Measurements from ENCODE around the gene FXYD4.
"Not testable (repeated sequence)": the region's sequence is repeated elsewhere in the genome, so short reads cannot be mapped to it uniquely, and the experiment has no call there.

Gene FXYD4

DNA sequence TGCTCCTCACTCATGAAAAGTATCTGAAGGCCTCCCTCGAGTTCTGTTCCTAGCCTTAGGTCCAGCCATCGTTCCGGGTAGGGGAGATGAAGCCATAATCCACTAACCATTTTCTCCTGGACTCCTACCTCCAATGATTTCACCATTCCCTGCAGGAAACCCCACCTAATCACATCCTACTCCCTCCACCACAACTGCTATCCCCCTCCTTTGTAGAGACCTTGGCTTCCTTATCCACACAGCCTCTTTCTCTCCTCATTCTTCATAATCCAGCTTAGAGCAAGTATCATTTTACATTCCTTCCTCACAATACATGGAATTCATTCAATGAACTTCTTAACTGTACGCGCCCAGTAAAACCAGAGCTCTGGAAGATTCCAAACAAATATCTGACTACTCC, 18.9 kb downstream of the FXYD4 start:
- Histone ChIP-seq H3K9ac (ENCODE audit: low read length) (no peak overlapping the region), H3K9me3 (ENCODE audit: control insufficient read depth, low read length) (no peaks in the 10 kb centered on the region), H3K27me3 (replicated peaks; ENCODE audit: control insufficient read depth, insufficient read depth, low read length) (no peaks in the 10 kb centered on the region), H3K36me3 (ENCODE audit: control insufficient read depth, insufficient read depth, low read length, severe bottlenecking) (peaks cover 93% of the 10 kb centered on the region), H3K4me1 (ENCODE audit: control insufficient read depth, insufficient read depth, low read length) (peaks cover 20% of the 10 kb centered on the region), H3K4me3 (ENCODE audit: low read length) (no peak overlapping the region)
- DNase-seq (ENCODE audit: low read depth), result no peak

DNA sequence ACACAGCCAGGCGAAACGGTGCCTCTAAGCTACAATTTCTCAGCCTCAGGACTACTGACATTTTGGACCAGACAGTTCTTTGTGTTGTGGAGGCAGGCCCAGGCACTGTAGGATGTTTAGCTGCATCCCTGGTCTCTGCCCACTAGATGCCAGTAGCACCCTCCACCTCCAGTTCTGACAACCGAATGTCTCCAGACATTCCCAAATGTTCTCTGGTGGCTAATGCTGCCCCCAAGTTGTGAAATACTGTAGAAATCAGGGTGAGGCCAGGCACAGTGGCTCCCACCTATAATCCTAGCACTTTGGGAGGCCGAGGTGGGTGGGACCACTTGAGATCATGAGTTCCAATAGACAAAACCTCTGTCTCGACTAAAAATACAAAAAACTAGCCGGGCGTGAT, 19.3 kb downstream of the FXYD4 start:
- H3K27me3 ChIP-seq (replicated peaks; ENCODE audit: control insufficient read depth, insufficient read depth, low read length), result no peaks in the 10 kb centered on the region
- H3K4me3 ChIP-seq (ENCODE audit: low read length), result no peak overlapping the region
- peak; percentile 67 for DNase-seq (ENCODE audit: low read depth)
- H3K9me3 ChIP-seq (ENCODE audit: control insufficient read depth, low read length), result no peaks in the 10 kb centered on the region
- H3K36me3 ChIP-seq (ENCODE audit: control insufficient read depth, insufficient read depth, low read length, severe bottlenecking), result peaks cover 88% of the 10 kb centered on the region
- no peak overlapping the region for H3K9ac ChIP-seq (ENCODE audit: low read length)
- H3K4me1 ChIP-seq (ENCODE audit: control insufficient read depth, insufficient read depth, low read length), result peaks cover 25% of the 10 kb centered on the region

DNA sequence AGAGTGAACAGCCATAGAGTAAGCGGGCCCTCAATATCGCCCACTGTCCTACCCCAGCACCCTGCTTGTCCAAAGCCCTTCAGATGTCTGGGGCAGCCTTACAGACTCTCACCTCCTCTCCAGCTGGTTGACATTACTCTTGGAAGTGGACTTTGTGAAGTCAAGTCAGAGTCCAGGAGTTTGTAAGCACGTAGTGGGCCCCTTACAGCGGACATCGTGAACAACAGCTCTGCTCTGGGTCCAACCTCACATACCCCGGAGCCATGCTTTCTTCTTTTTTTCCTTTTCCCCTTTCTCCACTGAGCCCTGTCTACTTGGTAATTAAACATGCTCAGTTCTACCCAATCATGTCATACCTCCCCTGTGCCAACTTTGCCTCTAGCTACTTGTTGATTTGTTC, 20.1 kb downstream of the FXYD4 start:
- H3K36me3 ChIP-seq (ENCODE audit: control insufficient read depth, insufficient read depth, low read length, severe bottlenecking), result peaks cover 81% of the 10 kb centered on the region
- no peak overlapping the region for H3K4me3 ChIP-seq (ENCODE audit: low read length)
- H3K27me3 ChIP-seq (replicated peaks; ENCODE audit: control insufficient read depth, insufficient read depth, low read length), result no peaks in the 10 kb centered on the region
- peaks cover 28% of the 10 kb centered on the region for H3K4me1 ChIP-seq (ENCODE audit: control insufficient read depth, insufficient read depth, low read length)
- no peak for DNase-seq (ENCODE audit: low read depth)
- no peaks in the 10 kb centered on the region for H3K9me3 ChIP-seq (ENCODE audit: control insufficient read depth, low read length)
- H3K9ac ChIP-seq (ENCODE audit: low read length), result peak overlapping the region; percentile 5

DNA sequence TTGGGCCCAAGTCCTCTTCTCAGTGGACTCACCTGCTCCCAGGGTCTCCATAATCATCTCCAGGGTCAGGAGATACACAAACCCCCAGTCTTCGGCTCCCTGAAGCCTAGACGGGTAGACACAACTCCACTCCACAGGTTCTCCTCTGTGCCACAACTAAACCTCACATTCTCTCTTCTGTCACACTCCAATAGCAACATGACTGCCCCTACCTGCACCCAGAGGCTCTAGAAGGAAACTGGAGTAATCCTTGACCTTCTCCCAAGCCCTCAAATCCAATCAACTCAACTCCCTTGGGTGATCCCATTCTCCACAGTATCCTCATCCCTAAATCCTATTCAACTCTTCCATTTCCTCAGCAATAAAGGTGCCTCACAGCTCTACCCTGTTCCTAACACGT, 21.3 kb downstream of the FXYD4 start:
- Histone ChIP-seq H3K36me3 (ENCODE audit: control insufficient read depth, insufficient read depth, low read length, severe bottlenecking) (peaks cover 68% of the 10 kb centered on the region), H3K4me1 (ENCODE audit: control insufficient read depth, insufficient read depth, low read length) (peaks cover 35% of the 10 kb centered on the region), H3K27me3 (replicated peaks; ENCODE audit: control insufficient read depth, insufficient read depth, low read length) (no peaks in the 10 kb centered on the region), H3K9ac (ENCODE audit: low read length) (no peak overlapping the region), H3K4me3 (ENCODE audit: low read length) (no peak overlapping the region), H3K9me3 (ENCODE audit: control insufficient read depth, low read length) (no peaks in the 10 kb centered on the region)
- DNase-seq (ENCODE audit: low read depth), result no peak

DNA sequence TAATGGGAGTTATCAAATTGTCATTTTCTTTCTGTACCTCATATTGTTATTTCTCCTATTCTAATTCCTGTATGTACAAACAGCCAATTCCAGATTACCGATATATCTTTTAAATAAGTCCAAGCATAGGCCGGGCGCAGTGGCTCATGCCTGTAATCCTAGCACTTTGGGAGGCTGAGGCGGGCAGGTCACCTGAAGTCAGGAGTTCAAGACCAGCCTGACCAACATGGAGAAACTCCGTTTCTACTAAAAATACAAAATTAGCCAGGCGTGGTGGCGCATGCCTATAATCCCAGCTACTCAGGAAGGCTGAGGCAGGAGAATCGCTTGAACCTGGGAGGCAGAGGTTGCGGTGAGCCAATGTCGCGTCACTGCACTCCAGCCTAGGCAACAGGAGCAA, 21.8 kb downstream of the FXYD4 start:
- not testable (repeated sequence) for DNase-seq (ENCODE audit: low read depth); H3K9ac ChIP-seq (ENCODE audit: low read length); H3K27me3 ChIP-seq (replicated peaks; ENCODE audit: control insufficient read depth, insufficient read depth, low read length); H3K9me3 ChIP-seq (ENCODE audit: control insufficient read depth, low read length); H3K4me3 ChIP-seq (ENCODE audit: low read length)
- peaks cover 64% of the 10 kb centered on the region for H3K36me3 ChIP-seq (ENCODE audit: control insufficient read depth, insufficient read depth, low read length, severe bottlenecking)
- H3K4me1 ChIP-seq (ENCODE audit: control insufficient read depth, insufficient read depth, low read length), result peaks cover 39% of the 10 kb centered on the region

DNA sequence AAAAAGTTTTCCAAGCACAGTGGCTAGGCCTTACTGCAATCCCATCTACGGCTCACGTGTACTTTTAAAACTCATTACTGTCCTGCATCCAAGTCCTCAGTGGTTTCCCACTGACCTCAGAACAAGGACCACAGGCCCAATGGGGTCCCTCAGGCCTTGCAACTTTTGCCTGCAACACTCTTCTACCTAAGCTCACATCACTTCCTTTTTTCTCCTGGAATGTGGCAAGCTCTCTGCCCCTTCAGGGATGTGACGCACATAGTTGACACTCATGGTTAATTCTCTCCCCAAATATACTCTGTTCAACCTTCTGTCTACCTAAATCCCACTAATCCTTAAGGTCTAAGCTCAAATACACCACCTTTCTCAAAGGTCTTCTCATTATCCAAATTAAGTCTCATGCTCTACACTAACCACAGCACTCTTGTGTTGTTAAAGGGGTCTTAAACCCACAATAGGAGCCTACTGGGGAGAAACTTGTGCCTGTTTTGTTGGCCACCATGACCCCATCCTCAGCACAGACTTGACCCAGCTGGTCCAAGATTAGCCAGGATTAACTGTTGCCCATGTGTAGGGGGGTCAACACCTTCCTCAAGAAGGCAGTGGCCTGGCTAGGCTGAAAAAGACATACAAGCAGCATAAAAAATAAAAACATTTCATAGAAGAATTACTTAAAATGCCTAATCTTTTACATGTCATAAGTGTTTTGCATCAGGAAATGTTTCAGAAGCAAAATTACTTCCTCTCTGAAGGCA, 22.3 kb downstream of the FXYD4 start:
- DNase-seq (ENCODE audit: low read depth), result no peak
- Histone ChIP-seq H3K4me1 (ENCODE audit: control insufficient read depth, insufficient read depth, low read length) (peaks cover 43% of the 10 kb centered on the region), H3K9ac (ENCODE audit: low read length) (peak overlapping the region; percentile 21), H3K9me3 (ENCODE audit: control insufficient read depth, low read length) (no peaks in the 10 kb centered on the region), H3K36me3 (ENCODE audit: control insufficient read depth, insufficient read depth, low read length, severe bottlenecking) (peaks cover 60% of the 10 kb centered on the region), H3K4me3 (ENCODE audit: low read length) (no peak overlapping the region), H3K27me3 (replicated peaks; ENCODE audit: control insufficient read depth, insufficient read depth, low read length) (no peaks in the 10 kb centered on the region)

DNA sequence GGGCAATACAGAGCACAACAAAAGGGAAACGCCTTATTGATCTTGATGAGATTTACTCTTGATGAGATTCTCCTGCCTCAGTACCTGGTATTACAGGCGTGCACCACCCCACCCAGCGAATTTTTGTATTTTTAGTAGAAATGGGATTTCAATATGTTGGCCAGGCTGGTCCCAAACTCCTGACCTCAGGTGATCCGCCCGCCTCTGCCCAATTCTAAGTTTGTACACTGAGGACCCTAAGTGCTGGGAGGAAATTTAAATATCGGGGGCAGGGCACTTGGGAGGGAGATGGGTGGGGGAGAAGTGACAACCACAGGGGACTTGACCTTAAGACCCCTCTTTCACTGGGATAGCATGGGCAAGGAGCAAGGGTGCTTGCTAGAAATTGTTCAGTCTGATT, 23.4 kb downstream of the FXYD4 start:
- no peak for DNase-seq (ENCODE audit: low read depth)
- Histone ChIP-seq H3K27me3 (replicated peaks; ENCODE audit: control insufficient read depth, insufficient read depth, low read length) (no peaks in the 10 kb centered on the region), H3K36me3 (ENCODE audit: control insufficient read depth, insufficient read depth, low read length, severe bottlenecking) (peaks cover 58% of the 10 kb centered on the region), H3K4me3 (ENCODE audit: low read length) (peak overlapping the region; percentile 86), H3K9me3 (ENCODE audit: control insufficient read depth, low read length) (no peaks in the 10 kb centered on the region), H3K4me1 (ENCODE audit: control insufficient read depth, insufficient read depth, low read length) (peaks cover 54% of the 10 kb centered on the region), H3K9ac (ENCODE audit: low read length) (peak overlapping the region; percentile 90)

DNA sequence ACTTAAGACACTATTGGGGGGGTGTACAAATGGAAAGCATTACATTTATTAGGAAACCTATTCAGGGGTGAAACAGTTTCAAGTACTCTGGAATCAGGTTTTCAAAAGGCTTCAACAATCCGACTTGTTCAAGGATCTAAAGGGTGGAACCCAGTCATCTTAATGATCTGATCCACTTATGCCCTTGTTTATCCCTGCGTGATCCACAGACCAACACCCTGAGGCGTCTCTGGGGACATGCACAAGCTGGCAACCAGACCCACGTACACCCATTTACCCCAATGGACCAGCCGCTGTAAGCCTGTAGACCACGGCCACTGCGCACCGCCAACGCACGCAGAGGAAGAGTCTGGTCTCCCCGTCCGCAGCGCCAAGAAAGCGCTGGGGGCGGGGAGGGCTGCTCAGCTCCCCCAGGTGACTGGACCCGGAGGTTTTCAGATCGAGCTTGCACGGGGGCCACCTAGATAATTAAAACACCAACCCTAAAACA, 24.2 kb downstream of the FXYD4 start:
- Histone ChIP-seq H3K36me3 (ENCODE audit: control insufficient read depth, insufficient read depth, low read length, severe bottlenecking) (peaks cover 52% of the 10 kb centered on the region), H3K4me3 (ENCODE audit: low read length) (peak overlapping the region; percentile 86), H3K9me3 (ENCODE audit: control insufficient read depth, low read length) (no peaks in the 10 kb centered on the region), H3K27me3 (replicated peaks; ENCODE audit: control insufficient read depth, insufficient read depth, low read length) (no peaks in the 10 kb centered on the region), H3K9ac (ENCODE audit: low read length) (peak overlapping the region; percentile 90), H3K4me1 (ENCODE audit: control insufficient read depth, insufficient read depth, low read length) (peaks cover 60% of the 10 kb centered on the region)
- DNase-seq (ENCODE audit: low read depth), result peak; percentile 54

DNA sequence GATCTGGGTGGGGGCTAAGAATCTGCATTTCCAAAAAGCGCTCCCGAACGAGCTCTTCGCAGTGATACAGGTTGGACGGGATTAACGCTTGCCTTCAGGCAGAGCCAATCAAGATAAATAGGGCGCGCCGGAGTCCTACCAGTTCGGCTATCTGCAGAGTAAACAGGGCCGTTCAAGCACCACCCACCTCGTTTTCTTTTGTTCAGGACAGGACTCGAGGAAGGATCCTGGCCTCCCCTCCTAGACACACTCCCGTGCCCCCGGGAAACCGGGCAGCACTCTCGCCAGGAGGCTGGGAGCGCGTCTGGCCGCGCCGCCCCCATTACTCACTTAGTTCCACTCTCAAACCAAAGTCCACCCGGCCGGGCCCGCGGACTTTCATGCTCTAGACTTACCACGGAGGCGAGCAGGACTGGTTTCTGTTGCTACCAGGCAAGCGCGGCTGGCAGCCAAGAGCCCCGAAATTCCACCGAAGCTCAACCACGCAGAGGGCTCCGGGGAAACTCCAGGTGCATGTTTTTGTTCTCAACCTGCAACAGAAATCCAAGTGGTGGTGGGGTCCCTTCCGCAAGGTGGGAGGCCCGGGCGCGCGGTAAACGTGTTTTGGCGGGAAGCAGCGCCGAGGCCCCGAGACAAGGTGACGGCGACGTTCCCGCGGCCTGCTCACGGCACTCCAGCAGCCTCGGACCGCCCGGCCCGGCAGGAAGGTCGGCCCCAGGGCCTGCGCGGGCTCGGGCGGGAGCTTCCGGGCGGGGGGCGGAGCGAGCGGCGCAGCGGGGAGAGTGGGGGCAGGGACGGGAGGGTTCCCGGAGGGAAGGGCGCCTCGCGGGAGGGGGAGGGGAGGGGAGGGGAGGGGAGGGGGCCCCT, 24.9 kb downstream of the FXYD4 start:
- peaks cover 61% of the 10 kb centered on the region for H3K4me1 ChIP-seq (ENCODE audit: control insufficient read depth, insufficient read depth, low read length)
- H3K9me3 ChIP-seq (ENCODE audit: control insufficient read depth, low read length), result no peaks in the 10 kb centered on the region
- H3K9ac ChIP-seq (ENCODE audit: low read length), result peak overlapping the region; percentile 90
- H3K27me3 ChIP-seq (replicated peaks; ENCODE audit: control insufficient read depth, insufficient read depth, low read length), result no peaks in the 10 kb centered on the region
- H3K4me3 ChIP-seq (ENCODE audit: low read length), result peak overlapping the region; percentile 86
- H3K36me3 ChIP-seq (ENCODE audit: control insufficient read depth, insufficient read depth, low read length, severe bottlenecking), result peaks cover 49% of the 10 kb centered on the region
- peak; percentile 81 for DNase-seq (ENCODE audit: low read depth)

DNA sequence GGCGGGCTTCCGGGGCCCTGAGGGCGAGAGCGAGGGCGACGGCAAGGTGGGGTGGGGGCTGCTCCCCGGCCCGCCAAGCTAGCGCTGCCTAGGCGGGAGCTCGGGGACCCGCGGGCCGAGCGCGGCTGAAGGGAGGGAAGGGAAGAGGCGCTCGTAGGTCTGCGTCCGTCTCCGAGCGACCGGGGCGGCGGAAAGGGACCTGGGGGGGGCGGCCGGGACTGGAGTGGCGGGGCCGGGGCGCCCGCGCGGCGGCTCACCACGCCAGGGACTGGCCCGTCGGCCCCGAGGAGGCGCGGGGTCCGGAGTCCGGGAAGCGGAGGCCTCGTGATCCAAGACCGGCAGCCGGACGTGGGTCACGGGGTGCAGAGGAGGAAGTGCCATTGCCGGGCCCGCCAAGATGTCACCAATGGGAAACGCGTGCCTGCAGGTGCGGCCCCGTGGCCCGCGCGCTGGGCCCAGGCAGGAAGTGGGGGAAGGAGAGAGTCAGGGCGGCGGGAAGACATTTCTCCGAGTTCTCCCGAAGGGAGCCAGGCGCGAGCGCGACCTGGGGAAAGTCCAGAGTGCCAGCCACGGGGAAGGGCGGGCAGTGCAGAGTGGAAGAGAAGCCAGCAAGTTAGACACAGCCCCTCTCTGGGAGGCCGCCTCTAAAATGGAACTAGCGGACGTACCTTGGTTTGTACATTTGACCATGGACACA, 25.6 kb downstream of the FXYD4 start:
- Histone ChIP-seq H3K9ac (ENCODE audit: low read length) (peak overlapping the region; percentile 83), H3K4me3 (ENCODE audit: low read length) (peak overlapping the region; percentile 81), H3K4me1 (ENCODE audit: control insufficient read depth, insufficient read depth, low read length) (peaks cover 66% of the 10 kb centered on the region), H3K36me3 (ENCODE audit: control insufficient read depth, insufficient read depth, low read length, severe bottlenecking) (peaks cover 41% of the 10 kb centered on the region), H3K27me3 (replicated peaks; ENCODE audit: control insufficient read depth, insufficient read depth, low read length) (no peaks in the 10 kb centered on the region), H3K9me3 (ENCODE audit: control insufficient read depth, low read length) (no peaks in the 10 kb centered on the region)
- DNase-seq (ENCODE audit: low read depth), result peak; percentile 86

DNA sequence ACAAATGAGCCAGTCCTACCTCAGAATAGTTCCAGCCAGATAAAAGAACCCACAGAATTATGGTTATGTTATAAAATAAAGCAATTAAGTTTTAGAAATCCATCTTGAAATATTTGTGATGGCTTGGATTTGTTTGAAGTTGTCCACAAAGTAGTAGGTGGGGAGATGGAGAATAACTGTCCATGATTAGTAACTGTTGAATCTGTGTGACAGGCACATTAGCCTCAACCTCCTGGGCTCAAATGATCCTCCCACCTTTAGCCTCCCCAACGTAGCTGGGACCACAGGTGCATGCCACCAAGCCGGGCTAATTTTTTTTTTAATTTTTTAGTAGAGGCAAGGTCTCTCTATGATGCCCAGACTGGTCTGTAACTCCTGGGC, 27.5 kb downstream of the FXYD4 start:
- H3K9me3 ChIP-seq (ENCODE audit: control insufficient read depth, low read length), result no peaks in the 10 kb centered on the region
- H3K36me3 ChIP-seq (ENCODE audit: control insufficient read depth, insufficient read depth, low read length, severe bottlenecking), result peaks cover 36% of the 10 kb centered on the region
- H3K4me1 ChIP-seq (ENCODE audit: control insufficient read depth, insufficient read depth, low read length), result peaks cover 65% of the 10 kb centered on the region
- no peak overlapping the region for H3K9ac ChIP-seq (ENCODE audit: low read length)
- no peak overlapping the region for H3K4me3 ChIP-seq (ENCODE audit: low read length)
- H3K27me3 ChIP-seq (replicated peaks; ENCODE audit: control insufficient read depth, insufficient read depth, low read length), result no peaks in the 10 kb centered on the region
- no peak for DNase-seq (ENCODE audit: low read depth)
